GM18526 (cell line): ENCODE measurements around the gene EIF5A.
A peak's percentile ranks its signal among the peaks of the same experiment; 100 is the strongest.

Experiments
- POLR2A ChIP-seq: IDR thresholded peaks from 3 replicates; pipeline ENCODE4 v1.6.1; 2011; ENCODE audit not compliant: insufficient read length; ENCODE audit errors: extremely low read depth

EIF5A gene

GRCh38 chr17:7315570-7316235, 8.3 kb downstream of the EIF5A start:
- TF ChIP-seq POLR2A, result no peak

DNA sequence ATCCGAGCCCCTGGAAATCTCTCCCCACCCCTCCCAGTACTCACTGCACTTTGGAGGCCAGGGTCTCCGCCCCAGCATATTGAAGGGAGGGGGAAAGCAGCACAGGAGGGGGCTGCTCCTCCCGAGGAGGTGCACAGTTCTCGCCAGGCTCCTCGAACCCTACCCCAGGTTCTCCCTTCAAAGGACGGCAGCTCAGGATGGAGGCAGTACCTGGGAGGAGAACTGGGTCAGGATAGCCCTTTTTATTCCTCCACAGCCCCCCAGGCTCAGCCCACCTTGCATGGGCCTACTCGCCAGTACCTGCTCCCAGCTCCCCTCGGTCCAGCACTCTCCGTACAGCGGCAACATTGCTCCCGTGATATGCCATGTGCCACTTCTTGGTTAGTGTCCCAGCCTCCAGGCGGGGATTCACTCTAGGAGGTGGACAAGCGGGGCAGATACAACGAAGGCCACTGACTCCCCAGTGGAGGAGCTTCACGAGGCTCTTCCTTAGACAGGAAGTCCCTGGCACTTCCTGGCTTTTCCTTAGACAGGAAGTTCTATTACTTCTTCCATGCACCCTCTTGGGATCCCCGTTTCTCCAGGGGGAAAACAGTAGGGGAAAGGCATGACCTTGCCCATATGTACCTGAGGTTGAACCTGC, 9.9 kb downstream of the EIF5A start:
- TF ChIP-seq POLR2A, result no peak

DNA sequence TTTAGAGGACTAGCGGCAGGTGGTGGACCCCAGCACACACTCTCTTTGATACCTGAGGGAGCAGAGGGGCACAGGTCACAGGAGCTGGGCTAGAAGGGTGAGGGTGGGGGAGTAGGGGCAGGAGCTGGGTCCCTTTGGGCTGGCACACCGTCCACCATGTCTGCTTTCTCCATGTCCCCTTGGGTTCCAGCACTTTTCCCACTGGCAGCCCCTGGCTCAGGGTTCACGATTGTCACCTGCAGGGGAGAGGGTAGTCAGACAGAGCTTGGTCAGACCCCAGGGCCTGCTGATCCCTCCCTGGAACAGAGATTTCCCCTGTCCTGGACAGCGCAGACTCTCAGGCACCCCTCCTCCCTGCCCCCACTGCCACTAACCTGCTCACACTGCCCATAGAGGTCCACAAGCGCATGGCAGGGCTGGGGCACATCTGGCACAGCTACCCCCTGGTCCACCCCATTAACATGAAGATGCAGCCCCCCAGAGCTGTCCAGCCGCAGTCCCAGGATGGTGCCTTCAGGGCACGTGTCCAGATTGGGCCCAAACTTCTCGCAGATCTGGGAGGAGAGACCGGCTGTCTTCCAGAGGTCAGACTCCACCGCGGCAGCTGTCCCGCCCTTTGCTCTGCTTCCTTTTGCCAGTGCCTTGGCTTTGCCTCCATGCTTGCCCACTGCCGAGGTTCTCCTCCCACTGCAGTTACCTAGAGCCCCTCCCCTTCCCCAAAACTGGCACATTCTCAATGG, 10.9 kb downstream of the EIF5A start:
- TF ChIP-seq POLR2A, result no peak

GRCh38 chr17:7321466-7321865, 14.0 kb downstream of the EIF5A start:
- no peak for TF ChIP-seq POLR2A

- no peak for TF ChIP-seq POLR2A
These were observed 15.2 kb downstream of the EIF5A start for GRCh38 chr17:7322520-7323194.

DNA sequence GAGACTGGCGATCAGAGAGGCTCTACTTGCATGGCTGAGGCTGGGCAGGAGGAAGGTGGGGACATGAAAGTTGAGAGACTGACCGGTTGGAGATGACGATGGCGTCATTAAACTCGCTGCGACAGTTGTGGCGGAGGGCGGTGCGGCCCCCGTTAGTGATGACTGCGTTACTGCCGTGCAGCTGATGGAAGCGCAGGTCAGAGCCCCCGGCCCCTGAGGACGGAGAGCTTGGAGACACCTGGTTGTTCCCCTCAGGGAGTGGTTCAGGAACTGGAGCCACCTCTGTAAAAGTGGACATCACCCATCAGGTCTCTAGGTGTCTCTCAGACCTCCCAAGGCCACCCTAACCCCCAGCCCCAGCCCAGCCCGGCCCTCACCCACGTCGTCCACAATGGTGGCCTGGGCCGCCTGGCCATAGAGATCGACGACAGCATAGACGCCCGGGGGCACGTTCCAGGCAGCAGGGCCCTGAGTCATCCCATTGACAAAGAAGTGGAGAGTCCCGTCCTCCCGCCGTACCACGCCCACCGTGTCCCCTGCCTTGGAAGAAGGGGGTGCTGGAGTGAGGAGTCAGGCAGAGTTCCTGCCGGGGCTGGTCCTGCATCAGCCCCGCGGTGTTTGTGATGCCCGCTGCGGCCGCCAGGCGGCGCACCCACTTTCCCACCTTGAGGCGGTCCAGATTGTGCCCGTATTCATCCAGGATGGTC, 16.5 kb downstream of the EIF5A start:
- TF ChIP-seq POLR2A, result no peak

GRCh38 chr17:7324438-7324779, 17.0 kb downstream of the EIF5A start:
- no peak for TF ChIP-seq POLR2A

DNA sequence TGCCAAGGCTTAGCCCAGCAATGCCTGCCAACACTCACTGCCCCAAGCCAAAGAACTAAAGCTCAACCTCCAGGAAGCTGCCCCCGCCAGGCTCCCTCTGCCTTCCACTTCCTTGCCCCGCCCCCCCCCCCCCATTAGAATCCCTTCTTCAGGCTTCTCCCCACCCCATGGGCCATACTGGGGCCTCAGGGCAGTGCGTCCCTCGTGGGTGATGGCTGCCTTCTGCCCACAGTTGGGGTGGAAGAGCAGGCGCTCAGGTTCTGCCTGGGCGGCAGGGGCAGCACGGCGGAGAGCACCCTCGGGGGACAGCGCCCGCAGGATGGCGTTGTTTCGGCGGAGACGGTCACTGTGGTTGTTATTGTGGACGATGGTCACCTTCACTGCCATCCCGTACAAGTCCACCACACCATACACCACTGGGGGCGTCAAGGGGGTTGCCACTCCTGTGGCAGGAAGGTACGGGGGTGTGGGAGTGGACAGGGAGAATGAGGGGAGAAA, 17.7 kb downstream of the EIF5A start:
- no peak for TF ChIP-seq POLR2A

DNA sequence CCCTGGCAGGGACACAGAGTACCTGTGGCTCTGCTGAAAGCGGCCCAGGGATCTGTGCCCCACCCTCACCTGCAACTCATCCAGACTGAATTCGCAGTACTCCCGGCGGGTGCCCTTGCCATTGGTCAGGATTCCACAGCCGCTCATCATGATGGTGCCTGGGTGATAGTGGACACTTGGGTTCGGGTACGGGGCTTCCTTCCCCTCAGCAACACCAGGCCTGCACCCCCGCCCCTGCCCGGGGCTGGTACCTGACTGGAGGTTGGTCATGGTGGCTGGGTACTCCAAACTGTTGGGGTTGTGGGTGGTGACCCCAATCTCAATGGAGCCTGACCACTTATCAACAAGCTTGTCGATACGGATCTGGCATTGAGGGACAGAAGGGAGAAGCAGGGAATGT, 18.8 kb downstream of the EIF5A start:
- no peak for TF ChIP-seq POLR2A

- TF ChIP-seq POLR2A, result no peak
These were observed 19.6 kb downstream of the EIF5A start for GRCh38 chr17:7327056-7327455.

- no peak for TF ChIP-seq POLR2A
These were observed 20.1 kb downstream of the EIF5A start for GRCh38 chr17:7327501-7327900.

- TF ChIP-seq POLR2A, result no peak
These were observed 20.6 kb downstream of the EIF5A start for GRCh38 chr17:7328009-7328408.

- no peak for TF ChIP-seq POLR2A
These were observed 21.5 kb downstream of the EIF5A start, which contains the start of gene NEURL4 for GRCh38 chr17:7328840-7329373. NEURL4 (minus strand) TSS chr17:7329335; CDS start chr17:7329312, 23 bp downstream.

DNA sequence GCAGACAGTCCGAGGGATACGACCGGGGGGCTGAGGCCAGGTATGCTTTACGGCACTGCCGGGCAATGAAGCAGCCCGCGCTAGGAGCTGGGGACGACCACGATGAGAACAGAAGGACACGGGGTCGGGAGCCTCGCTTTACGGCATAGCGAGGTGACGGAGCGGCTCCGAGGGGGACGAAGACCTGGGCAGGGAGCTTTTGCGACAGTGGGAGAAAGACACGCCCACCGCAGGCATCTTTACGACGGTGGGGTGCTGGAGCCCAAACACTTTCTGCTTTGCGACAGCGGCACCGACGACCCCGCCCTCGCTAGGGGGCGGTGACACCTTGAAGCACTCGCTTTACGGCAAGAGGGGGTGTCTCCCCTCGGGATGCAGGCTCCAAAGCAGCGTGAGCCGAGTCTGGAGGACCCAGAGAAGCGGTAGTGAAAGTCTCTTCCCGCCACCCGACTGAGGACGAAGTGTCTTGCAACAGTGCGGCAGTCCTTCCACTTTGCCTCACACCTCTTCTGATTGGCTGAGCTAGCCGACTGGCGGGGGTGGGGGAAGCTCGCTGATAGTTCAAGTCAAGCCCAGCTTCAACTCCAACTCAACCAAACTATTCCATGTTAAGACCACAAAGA, 22.1 kb downstream of the EIF5A start:
- TF ChIP-seq POLR2A, result peak; percentile 60
